SK-N-SH treated with all-trans-retinoic acid at 6 μM for 48 hours (cell line): Measurements from ENCODE around the gene SEMA3E.

Source experiments
- ATAC-seq: fragments of 200-7000 bp; cut with Tn5 transposase; 3 replicates; pipeline ENCODE4 v1.9.1; 2020; ENCODE audit warnings: mild to moderate bottlenecking, moderate library complexity
- ARNTL ChIP-seq: fragments of 450-650 bp; formaldehyde crosslinking; IDR thresholded peaks from 2 replicates; pipeline ENCODE4 v1.5.0; 2020; ENCODE audit warnings: low read depth, mild to moderate bottlenecking, moderate library complexity, borderline replicate concordance
- BACH2 ChIP-seq: fragments of 250-450 bp; sonication (Bioruptor Pico); IDR thresholded peaks from 2 replicates; pipeline ENCODE4 v1.9.0; 2021; ENCODE audit warnings: mild to moderate bottlenecking, borderline replicate concordance
- CREB5 ChIP-seq: fragments of 250-450 bp; sonication (Bioruptor Pico); IDR thresholded peaks from 2 replicates; pipeline ENCODE4 v1.5.1; 2020; ENCODE audit warnings: low read depth, mild to moderate bottlenecking, moderate library complexity
- CSDC2 ChIP-seq: fragments of 250-450 bp; sonication (Bioruptor Pico); IDR thresholded peaks from 2 replicates; pipeline ENCODE4 v1.5.0; 2020; ENCODE audit warnings: mild to moderate bottlenecking, moderate library complexity
- CSRNP3 ChIP-seq: fragments of 250-450 bp; sonication (Bioruptor Pico); IDR thresholded peaks from 2 replicates; pipeline ENCODE4 v1.5.1; 2021; ENCODE audit warnings: mild to moderate bottlenecking, moderate library complexity
- ESRRG ChIP-seq: fragments of 250-450 bp; sonication (Bioruptor Pico); IDR thresholded peaks from 2 replicates; pipeline ENCODE4 v1.6.1; 2021; ENCODE audit warnings: mild to moderate bottlenecking
- GLIS3 ChIP-seq: fragments of 250-450 bp; sonication (Bioruptor Pico); IDR thresholded peaks from 2 replicates; pipeline ENCODE4 v1.5.0; 2020; ENCODE audit warnings: mild to moderate bottlenecking, moderate library complexity
- ISL1 ChIP-seq: fragments of 250-450 bp; sonication (Bioruptor Pico); IDR thresholded peaks from 2 replicates; pipeline ENCODE4 v2.1.2; 2022; ENCODE audit warnings: mild to moderate bottlenecking, moderate library complexity
- OSR1 ChIP-seq: fragments of 250-450 bp; sonication (Bioruptor Pico); IDR thresholded peaks from 2 replicates; pipeline ENCODE4 v1.8.0; 2022; ENCODE audit warnings: moderate library complexity, mild to moderate bottlenecking, inconsistent platforms
- PATZ1 ChIP-seq: fragments of 250-450 bp; sonication (Bioruptor Pico); IDR thresholded peaks from 2 replicates; pipeline ENCODE4 v1.8.0; 2020; ENCODE audit warnings: mild to moderate bottlenecking, moderate library complexity, borderline replicate concordance
- PPARA ChIP-seq: fragments of 250-450 bp; sonication (Bioruptor Pico); IDR thresholded peaks from 2 replicates; pipeline ENCODE4 v1.5.0; 2020; ENCODE audit warnings: mild to moderate bottlenecking, borderline replicate concordance
- RARB ChIP-seq: fragments of 250-450 bp; sonication (Bioruptor Pico); IDR thresholded peaks from 2 replicates; pipeline ENCODE4 v1.8.0; 2021; ENCODE audit warnings: mild to moderate bottlenecking, moderate library complexity
- SNAI2 ChIP-seq: fragments of 250-450 bp; sonication (Bioruptor Pico); IDR thresholded peaks from 2 replicates; pipeline ENCODE4 v1.5.0; 2020; ENCODE audit warnings: mild to moderate bottlenecking, moderate library complexity
- TCF4 ChIP-seq: fragments of 250-450 bp; sonication (Bioruptor Pico); IDR thresholded peaks from 2 replicates; pipeline ENCODE4 v1.8.0; 2021; ENCODE audit warnings: mild to moderate bottlenecking, moderate library complexity, borderline replicate concordance
- TOX ChIP-seq: fragments of 250-450 bp; sonication (Bioruptor Pico); IDR thresholded peaks from 2 replicates; pipeline ENCODE4 v1.8.0; 2021; ENCODE audit warnings: mild to moderate bottlenecking, moderate library complexity, borderline replicate concordance
- TSHZ2 ChIP-seq: fragments of 250-450 bp; sonication (Bioruptor Pico); IDR thresholded peaks from 2 replicates; pipeline ENCODE4 v1.5.0; 2020; ENCODE audit warnings: mild to moderate bottlenecking, moderate library complexity
- ZFP3 ChIP-seq: fragments of 250-450 bp; sonication (Bioruptor Pico); IDR thresholded peaks from 2 replicates; pipeline ENCODE4 v1.5.0; 2020; ENCODE audit warnings: mild to moderate bottlenecking, moderate library complexity
- ZFP30 ChIP-seq: fragments of 450-650 bp; formaldehyde crosslinking; IDR thresholded peaks from 2 replicates; pipeline ENCODE4 v1.5.0; 2022; ENCODE audit warnings: mild to moderate bottlenecking, moderate library complexity
- ZNF565 ChIP-seq: fragments of 450-650 bp; formaldehyde crosslinking; conservative IDR thresholded peaks from 2 replicates; pipeline ENCODE4 v1.5.0; 2020; ENCODE audit warnings: low read depth, mild to moderate bottlenecking, moderate library complexity
- ZNF70 ChIP-seq: fragments of 450-650 bp; formaldehyde crosslinking; IDR thresholded peaks from 2 replicates; pipeline ENCODE4 v1.5.0; 2020; ENCODE audit warnings: mild to moderate bottlenecking, moderate library complexity
- ZNF8 ChIP-seq: fragments of 450-650 bp; formaldehyde crosslinking; IDR thresholded peaks from 2 replicates; pipeline ENCODE4 v1.5.0; 2020; ENCODE audit warnings: mild to moderate bottlenecking, moderate library complexity

SEMA3E gene

GRCh38 chr7:83394776-83395175, 254.2 kb downstream of the SEMA3E start:
- ATAC-seq, result no peak
- TF ChIP-seq ZFP30 (CRISPR knock-in tag) (no peak), OSR1 (no peak), GLIS3 (CRISPR knock-in tag) (no peak), ZFP3 (CRISPR knock-in tag) (no peak), CSDC2 (CRISPR knock-in tag) (no peak), ISL1 (no peak), ZNF8 (no peak), TCF4 (CRISPR knock-in tag) (no peak), CREB5 (CRISPR knock-in tag) (no peak), CSRNP3 (CRISPR knock-in tag) (no peak), PPARA (CRISPR knock-in tag) (no peak), ESRRG (CRISPR knock-in tag) (no peak), BACH2 (CRISPR knock-in tag) (no peak), PATZ1 (CRISPR knock-in tag) (no peak)

GRCh38 chr7:83388436-83388835, 260.5 kb downstream of the SEMA3E start:
- TF ChIP-seq ISL1 (no peak), ESRRG (CRISPR knock-in tag) (no peak), ZNF70 (CRISPR knock-in tag) (no peak), CSRNP3 (CRISPR knock-in tag) (no peak), ZNF565 (CRISPR knock-in tag) (no peak), OSR1 (no peak), ZNF8 (no peak), ZFP3 (CRISPR knock-in tag) (no peak), CSDC2 (CRISPR knock-in tag) (no peak), PATZ1 (CRISPR knock-in tag) (no peak), TSHZ2 (CRISPR knock-in tag) (no peak), SNAI2 (no peak), ARNTL (CRISPR knock-in tag) (no peak), TCF4 (CRISPR knock-in tag) (no peak), RARB (CRISPR knock-in tag) (no peak), TOX (no peak), BACH2 (CRISPR knock-in tag) (no peak), CREB5 (CRISPR knock-in tag) (no peak), PPARA (CRISPR knock-in tag) (no peak), GLIS3 (CRISPR knock-in tag) (no peak)
- no peak for ATAC-seq
